NB4 (cell line): ENCODE data around the gene MRGPRE.

Source experiments
- CTCF ChIP-seq: IDR thresholded peaks from one replicate; pipeline ENCODE4 v1.5.1; 2012; ENCODE audit warnings: low read depth, low read length
- MYC ChIP-seq: IDR thresholded peaks from 2 replicates; pipeline ENCODE4 v1.6.1; 2011; ENCODE audit warnings: low read depth, low read length
- POLR2A ChIP-seq: IDR thresholded peaks from 2 replicates; pipeline ENCODE4 v1.6.1; 2011; ENCODE audit warnings: mild to moderate bottlenecking; ENCODE audit not compliant: insufficient read length; ENCODE audit errors: extremely low read depth
- TF ChIP-seq, protein P1 (sequence below): IDR thresholded peaks from 2 replicates; pipeline ENCODE4 v1.6.1; 2011; ENCODE audit warnings: low read depth, low read length

- TF ChIP-seq CTCF (no peak), POLR2A (no peak), MYC (no peak)
- TF ChIP-seq, protein P1, sequence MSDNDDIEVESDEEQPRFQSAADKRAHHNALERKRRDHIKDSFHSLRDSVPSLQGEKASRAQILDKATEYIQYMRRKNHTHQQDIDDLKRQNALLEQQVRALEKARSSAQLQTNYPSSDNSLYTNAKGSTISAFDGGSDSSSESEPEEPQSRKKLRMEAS = no peak
Measured at GRCh38 chr11:3218483-3219280, 13.5 kb downstream of the MRGPRE start, which contains the start of gene MRGPRG.
